Stomach (tissue), 9 donors: ENCODE measurements around the gene DPYSL3. TPM values are rescaled to one million over a fixed set of nuclear protein-coding genes. Genes with fewer than 3 reads are reported as not detected.

ENCODE experiments used
- DNase-seq, 2 donors: peaks; one replicate each; pipeline versions ENCODE4 v3.0.0 to v3.0.0-alpha.2; 2013 to 2019
- H3K27ac ChIP-seq, 5 donors: fragments of 200-600 bp in 4 of 5; sonication (generic) in 4 of 5; one replicate each; pipeline ENCODE4 v1.5.1; 2013 to 2019; ENCODE audit warnings: mild to moderate bottlenecking in 1 of 5, moderate library complexity in 1 of 5
- H3K27me3 ChIP-seq, 3 donors: fragments of 200-600 bp; sonication (generic); one replicate each; pipeline ENCODE4 v1.5.1; 2017 to 2019; ENCODE audit warnings: mixed run types in 1 of 3
- H3K36me3 ChIP-seq, 4 donors: fragments of 200-600 bp; sonication (generic); 1 replicate in 3 of 4; 2 replicates in 1 of 4; pipeline ENCODE4 v1.5.1; 2016 to 2019
- H3K4me1 ChIP-seq, 4 donors: fragments of 200-600 bp; sonication (generic); one replicate each; pipeline ENCODE4 v1.5.1; 2016 to 2019
- H3K4me3 ChIP-seq, 4 donors: fragments of 200-600 bp; sonication (generic) in 3 of 4; one replicate each; pipeline ENCODE4 v1.5.1; 2016 to 2019; ENCODE audit warnings: mild to moderate bottlenecking in 1 of 4
- H3K9me3 ChIP-seq, 4 donors: fragments of 200-600 bp; sonication (generic); one replicate each; pipeline ENCODE4 v1.5.1; 2016 to 2019
- EP300 ChIP-seq: sonication (generic); formaldehyde crosslinking; IDR thresholded peaks from one replicate; pipeline ENCODE4 v1.6.1; 2017; ENCODE audit warnings: antibody characterized with exemption
- POLR2A ChIP-seq, 4 donors: fragments of 450-650 bp; IDR thresholded peaks; one replicate each; pipeline ENCODE4 v1.6.1; 2016; ENCODE audit warnings: antibody characterized with exemption in 4 of 4, control low read depth in 2 of 4, mild to moderate bottlenecking in 1 of 4, moderate library complexity in 1 of 4
- POLR2AphosphoS5 ChIP-seq, 3 donors: sonication (generic); formaldehyde crosslinking; IDR thresholded peaks; one replicate each; pipeline ENCODE4 v1.6.1; 2016; ENCODE audit warnings: antibody characterized with exemption in 3 of 3
- WGBS, 5 donors: extraction: QIAGEN DNeasy Blood & Tissue Kit in 3 of 5; methylation state at CpG; one replicate each; pipeline versions ENCODE4 v1.1.5 to v1.1.7; 2013 to 2018; 5-methylcytosine and 5-hydroxymethylcytosine counted together
- intact Hi-C: fragments of 100-400 bp; cut with DNase I; formaldehyde crosslinking; loops from one replicate; pipeline ENCODE4 v1.15.1; 2023; ENCODE audit warnings: low total_unique reads
- polyA plus RNA-seq, 3 donors: library from polyadenylated mRNA; stranded (reverse); fragments of 200-250 nt; gene quantifications; one replicate each; pipeline ENCODE4 v1.2.3, GENCODE V29; 2013
- total RNA-seq, 5 donors: library from RNA; depleted of rRNA; stranded (reverse); fragments of >200 nt; gene quantifications; one replicate each; pipeline versions ENCODE4 v1.1.0 to v1.2.3, GENCODE V29; 2014 to 2016
- TF ChIP-seq, protein P1 (sequence below), 7 experiments: fragments of 450-650 bp in 4 of 7; fragments of 200-600 bp in 3 of 7; sonication (generic) in 3 of 7; IDR thresholded peaks; one replicate each; pipeline ENCODE4 v1.5.1; 2016 to 2019; ENCODE audit warnings: antibody characterized with exemption in 7 of 7, control low read depth in 2 of 7, mild to moderate bottlenecking in 1 of 7
- donor health status: healthy with polysubstance abuse.
- donor health status: Bipolar disorder and iron deficiency.
- donor health status: healthy.

Gene DPYSL3
- total and polyA plus RNA-seq, 8 donors: 15.0 to 144 (median 38.0) TPM

DNA sequence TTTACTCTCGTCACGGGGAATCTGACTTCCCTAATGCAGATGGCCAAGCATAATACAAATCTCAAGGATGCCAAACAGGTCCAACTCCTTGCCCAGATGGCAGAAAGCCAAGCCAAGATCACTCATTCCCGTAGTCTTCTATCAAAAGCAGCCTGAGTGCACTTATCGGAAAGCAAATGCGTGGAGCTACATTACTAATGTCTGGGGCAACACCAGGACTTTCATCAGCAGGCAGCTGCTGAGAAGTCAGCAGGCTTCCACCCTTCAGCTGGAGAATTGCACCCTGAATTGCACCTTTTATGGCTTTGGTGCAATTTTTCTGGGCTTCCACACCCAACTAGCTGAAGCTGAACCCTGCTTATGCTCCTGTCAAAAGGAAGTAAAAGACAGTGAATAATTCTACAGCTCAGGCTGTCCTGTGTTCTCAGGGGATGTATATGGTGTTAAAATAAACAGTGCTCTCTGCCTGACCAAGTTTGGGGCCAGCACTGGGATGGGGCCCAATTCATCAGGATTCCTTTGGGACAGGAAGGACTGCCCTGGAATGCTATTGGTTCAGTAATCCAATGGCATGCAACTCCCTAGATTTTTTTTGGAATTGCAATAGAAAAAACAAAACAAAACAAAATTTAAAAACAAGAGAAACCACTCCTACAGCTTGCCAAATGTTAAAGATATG lies 92.6 kb downstream of the DPYSL3 start:
- intact Hi-C loops: no loop called here
- DNase-seq: peak; percentile 72
- 9 to 28% (median 17%) methylated on average over 5 of the region's 5 CpGs for WGBS, 5 donors
- TF ChIP-seq POLR2A (IDR thresholded peaks at IDR 0.05): no peak
- TF ChIP-seq POLR2AphosphoS5 (IDR thresholded peaks at IDR 0.05): peak; percentile 57 to 95 (median 62)
- TF ChIP-seq EP300: peak; percentile 94
- Histone ChIP-seq H3K9me3 (no peaks in the 10 kb centered on the region), H3K36me3 (peaks cover 0 to 15% (median under 1%) of the 10 kb centered on the region in 4 donors), H3K4me1 (peaks cover 9 to 29% (median 16%) of the 10 kb centered on the region in 4 donors), H3K27me3 (no peaks in the 10 kb centered on the region), H3K4me3 (no peak overlapping the region), H3K27ac (peak overlapping the region in 4 of 5 donors; percentile 59 to 76 (median 67))

DNA sequence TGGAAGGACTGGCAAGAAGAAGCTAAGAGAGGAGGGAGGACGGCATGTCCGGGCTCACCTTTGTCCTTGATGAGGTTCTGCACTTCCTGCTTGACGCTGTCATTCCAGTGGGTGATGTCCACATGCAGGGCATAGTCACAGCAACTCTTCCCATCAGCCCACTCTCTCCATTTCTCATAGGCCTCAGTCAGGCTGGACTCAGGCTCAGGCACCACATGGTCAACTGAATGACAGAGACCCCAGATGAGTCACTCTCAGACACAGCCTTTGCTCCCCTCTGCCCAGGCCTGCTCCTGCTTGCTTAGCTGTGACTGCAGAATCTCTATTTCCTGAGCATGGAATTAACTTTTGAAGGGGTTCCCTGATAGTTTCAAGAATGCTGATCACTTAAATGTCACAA lies 94.2 kb downstream of the DPYSL3 start:
- Histone ChIP-seq H3K36me3 (peaks cover 0 to 16% (median 0%) of the 10 kb centered on the region in 4 donors), H3K4me3 (no peak overlapping the region), H3K9me3 (no peaks in the 10 kb centered on the region), H3K4me1 (peaks cover 9 to 38% (median 21%) of the 10 kb centered on the region in 4 donors), H3K27me3 (no peaks in the 10 kb centered on the region), H3K27ac (peak overlapping the region in 3 of 5 donors; percentile 59 to 76 (median 75))
- 73 to 92% (median 86%) methylated on average over 3 of the region's 3 CpGs for WGBS, 5 donors
- intact Hi-C loops: no loop called here
- no peak for DNase-seq
- TF ChIP-seq POLR2AphosphoS5 (IDR thresholded peaks at IDR 0.05) (no peak), POLR2A (IDR thresholded peaks at IDR 0.05) (no peak), EP300 (no peak)
- TF ChIP-seq, protein P1, sequence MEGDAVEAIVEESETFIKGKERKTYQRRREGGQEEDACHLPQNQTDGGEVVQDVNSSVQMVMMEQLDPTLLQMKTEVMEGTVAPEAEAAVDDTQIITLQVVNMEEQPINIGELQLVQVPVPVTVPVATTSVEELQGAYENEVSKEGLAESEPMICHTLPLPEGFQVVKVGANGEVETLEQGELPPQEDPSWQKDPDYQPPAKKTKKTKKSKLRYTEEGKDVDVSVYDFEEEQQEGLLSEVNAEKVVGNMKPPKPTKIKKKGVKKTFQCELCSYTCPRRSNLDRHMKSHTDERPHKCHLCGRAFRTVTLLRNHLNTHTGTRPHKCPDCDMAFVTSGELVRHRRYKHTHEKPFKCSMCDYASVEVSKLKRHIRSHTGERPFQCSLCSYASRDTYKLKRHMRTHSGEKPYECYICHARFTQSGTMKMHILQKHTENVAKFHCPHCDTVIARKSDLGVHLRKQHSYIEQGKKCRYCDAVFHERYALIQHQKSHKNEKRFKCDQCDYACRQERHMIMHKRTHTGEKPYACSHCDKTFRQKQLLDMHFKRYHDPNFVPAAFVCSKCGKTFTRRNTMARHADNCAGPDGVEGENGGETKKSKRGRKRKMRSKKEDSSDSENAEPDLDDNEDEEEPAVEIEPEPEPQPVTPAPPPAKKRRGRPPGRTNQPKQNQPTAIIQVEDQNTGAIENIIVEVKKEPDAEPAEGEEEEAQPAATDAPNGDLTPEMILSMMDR (IDR thresholded peaks at IDR 0.05): no peak

DNA sequence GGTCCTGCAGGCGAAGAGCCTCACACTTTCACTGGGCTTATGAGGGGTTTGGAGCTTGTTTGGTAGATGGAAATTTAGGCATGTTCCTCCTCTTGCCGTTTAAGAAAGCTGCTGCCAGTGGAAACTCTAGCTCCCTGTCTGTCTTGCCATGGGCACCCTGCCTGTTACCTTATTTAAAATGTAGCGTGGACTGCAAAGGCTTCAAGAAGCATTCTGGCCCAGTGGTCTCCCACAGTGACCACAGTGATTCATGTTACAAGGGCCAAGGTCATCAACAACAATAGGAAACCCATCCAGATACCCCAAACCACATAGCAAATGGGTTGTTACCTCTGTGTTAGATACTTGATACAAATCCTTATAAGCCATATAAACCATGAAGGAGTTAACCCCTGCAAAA lies 96.6 kb downstream of the DPYSL3 start:
- H3K4me3 ChIP-seq: no peak overlapping the region
- intact Hi-C loops: no loop called here
- WGBS, 5 donors: 66 to 88% (median 80%) methylated on average over 2 to 3 of the region's 3 CpGs
- H3K4me1 ChIP-seq: peaks cover 9 to 36% (median 21%) of the 10 kb centered on the region in 4 donors
- H3K27me3 ChIP-seq: no peaks in the 10 kb centered on the region
- H3K36me3 ChIP-seq: peaks cover 0 to 16% (median 1%) of the 10 kb centered on the region in 4 donors
- peak overlapping the region in 3 of 5 donors; percentile 16 to 90 (median 70) for H3K27ac ChIP-seq
- DNase-seq: no peak
- no peaks in the 10 kb centered on the region for H3K9me3 ChIP-seq
- TF ChIP-seq POLR2A (IDR thresholded peaks at IDR 0.05): no peak
- no peak for TF ChIP-seq EP300

DNA sequence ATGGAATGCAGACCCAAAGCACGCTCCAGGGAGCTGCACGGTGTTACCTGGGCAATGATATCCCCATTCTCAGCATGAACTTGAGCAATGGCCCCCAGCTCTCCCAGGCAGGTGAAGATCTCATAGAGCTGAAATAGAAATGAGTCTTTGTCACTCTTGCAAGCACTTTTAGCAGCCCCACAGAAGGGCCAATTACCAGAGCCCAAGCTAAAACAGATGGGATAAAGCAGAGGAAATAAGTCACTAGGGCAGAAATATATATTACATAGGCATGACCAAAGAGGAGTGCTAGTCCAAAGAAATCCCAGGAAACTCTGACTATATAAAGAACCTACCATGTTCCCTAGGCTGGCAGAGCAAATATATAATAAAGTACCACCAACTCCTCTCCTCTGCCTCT lies 97.3 kb downstream of the DPYSL3 start:
- H3K4me3 ChIP-seq: no peak overlapping the region
- intact Hi-C loops: no loop called here
- H3K4me1 ChIP-seq: peaks cover 8 to 30% (median 15%) of the 10 kb centered on the region in 4 donors
- TF ChIP-seq POLR2AphosphoS5 (IDR thresholded peaks at IDR 0.05) (no peak), EP300 (no peak), POLR2A (IDR thresholded peaks at IDR 0.05) (no peak)
- TF ChIP-seq, protein P1 (IDR thresholded peaks at IDR 0.05): no peak
- 87 to 98% (median 95%) methylated on average over 2 of the region's 2 CpGs for WGBS, 5 donors
- peak overlapping the region in 3 of 5 donors; percentile 64 to 90 (median 70) for H3K27ac ChIP-seq
- H3K36me3 ChIP-seq: peaks cover 0 to 16% (median 2%) of the 10 kb centered on the region in 4 donors
- DNase-seq: no peak
- H3K9me3 ChIP-seq: no peaks in the 10 kb centered on the region
- H3K27me3 ChIP-seq: no peaks in the 10 kb centered on the region

DNA sequence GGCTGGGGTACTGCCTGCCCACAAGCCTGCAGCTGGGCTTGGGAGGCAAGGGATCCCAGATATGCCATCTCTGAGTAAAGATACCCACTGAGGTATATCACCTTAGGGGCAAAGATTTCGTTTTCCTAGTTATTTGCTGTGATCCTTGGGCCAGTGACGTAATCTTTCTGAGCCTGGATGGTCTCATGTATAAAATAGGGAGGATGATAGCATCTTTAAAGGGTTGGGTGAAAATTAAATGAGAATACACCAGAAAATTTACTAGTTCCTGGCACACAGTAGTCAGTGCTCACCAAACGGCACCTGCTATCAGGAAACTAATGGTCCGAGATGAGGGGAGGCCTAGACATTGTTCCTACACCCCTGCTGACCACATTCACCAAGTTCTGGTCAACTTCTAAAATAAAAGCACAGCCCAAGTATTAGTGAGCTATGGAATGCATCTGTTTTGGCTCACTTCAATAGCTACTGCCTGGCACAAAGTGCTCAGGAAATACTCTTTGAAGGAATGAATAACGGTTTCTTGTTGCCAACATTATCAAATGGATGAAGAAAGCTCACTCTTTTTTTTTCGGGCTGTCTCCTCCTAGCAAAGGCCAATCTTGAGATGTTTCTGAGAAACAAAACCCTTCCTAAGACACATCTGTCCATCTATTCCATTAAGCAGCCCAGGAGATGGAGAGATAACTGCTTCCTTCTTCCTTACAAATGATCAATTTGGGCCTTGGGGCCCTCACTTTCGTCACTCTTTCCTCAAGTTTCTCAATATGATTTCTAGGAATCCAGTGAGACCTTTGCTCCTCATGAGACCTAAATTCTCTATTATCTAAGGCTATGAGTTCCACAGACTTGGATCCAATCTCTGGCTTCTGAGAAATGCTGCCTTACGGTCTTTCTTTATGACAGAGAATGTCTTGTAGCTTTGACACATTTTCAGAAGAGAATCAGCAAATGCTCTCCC lies 98.2 kb downstream of the DPYSL3 start:
- H3K27me3 ChIP-seq: no peaks in the 10 kb centered on the region
- H3K36me3 ChIP-seq: peaks cover 0 to 16% (median 4%) of the 10 kb centered on the region in 4 donors
- DNase-seq: peak in 1 of 2 donors; percentile 26
- H3K4me3 ChIP-seq: no peak overlapping the region
- TF ChIP-seq, protein P1 (IDR thresholded peaks at IDR 0.05): no peak
- TF ChIP-seq POLR2AphosphoS5 (IDR thresholded peaks at IDR 0.05) (no peak), EP300 (no peak), POLR2A (IDR thresholded peaks at IDR 0.05) (no peak)
- H3K27ac ChIP-seq: peak overlapping the region in 4 of 5 donors; percentile 57 to 90 (median 67)
- intact Hi-C loops: no loop called here
- H3K9me3 ChIP-seq: no peaks in the 10 kb centered on the region
- H3K4me1 ChIP-seq: peaks cover 0 to 22% (median 13%) of the 10 kb centered on the region in 4 donors
- WGBS, 5 donors: 67 to 85% (median 71%) methylated on average over 8 of the region's 8 CpGs
